GM21423 (cell line): ENCODE data around the gene ZNF892.
"Not testable (repeated sequence)": the region's sequence is repeated elsewhere in the genome, so short reads cannot be mapped to it uniquely, and the experiment has no call there.

ENCODE experiments used
- ATAC-seq: cut with Tn5 transposase; IDR thresholded peaks from one replicate; pipeline ENCODE4 v1.9.1; 2021; ENCODE audit warnings: mild to moderate bottlenecking, moderate library complexity; ENCODE audit not compliant: unreplicated experiment

ZNF892 gene

GRCh38 chr2:95207111-95207961 is at the start of gene ZNF892:
Gene ZNF892, plus strand, starts transcription at chr2:95207521. Its CDS starts 295 bp downstream, at chr2:95207816.
- ATAC-seq = peak; percentile 98

GRCh38 chr2:95158441-95158840 is 48.9 kb upstream of the ZNF892 start:
- no peak for ATAC-seq

DNA sequence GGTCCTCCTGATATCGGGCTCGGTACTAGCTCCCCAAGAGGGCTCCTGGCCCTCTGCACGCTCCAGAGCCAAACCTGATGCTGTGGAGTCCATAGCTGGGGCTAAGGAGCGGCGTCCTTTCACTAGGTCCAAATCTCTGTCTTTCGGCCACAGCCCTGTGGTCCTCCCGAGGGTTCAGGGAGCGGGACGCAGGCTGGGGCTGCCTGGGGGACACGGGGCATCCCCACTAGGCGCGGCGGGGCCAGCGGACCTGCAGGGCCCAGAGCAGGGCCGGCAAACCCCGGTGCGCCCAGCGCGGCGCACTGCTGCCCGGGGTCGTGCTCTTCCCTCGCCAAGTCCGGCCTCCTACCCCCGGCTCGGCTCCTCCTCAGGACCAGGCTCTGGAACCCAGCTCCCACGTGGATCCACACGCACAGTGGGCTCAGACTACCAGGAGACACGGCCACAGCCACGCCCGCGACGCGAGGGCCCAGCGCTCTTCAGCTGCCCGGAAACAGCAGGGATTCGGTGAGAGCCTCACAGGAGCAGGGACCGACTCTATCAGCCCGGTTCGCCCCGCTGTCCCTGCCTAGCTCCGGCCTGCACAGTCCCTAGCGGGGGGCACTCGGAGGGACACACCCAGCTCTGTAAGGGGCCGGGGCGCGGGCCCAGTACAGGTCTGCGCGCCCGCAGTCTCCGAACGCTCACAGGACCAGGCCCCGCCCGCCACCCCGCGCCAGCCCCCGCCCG is 48.3 kb upstream of the ZNF892 start:
- peak; percentile 37 for ATAC-seq

- ATAC-seq = peak; percentile 88
Observed at GRCh38 chr2:95159690-95160449, 47.5 kb upstream of the ZNF892 start, which contains the start of gene ZNF514. Gene ZNF514, minus strand, starts transcription at chr2:95159848. Its CDS starts 6,595 bp downstream, at chr2:95153253.

DNA sequence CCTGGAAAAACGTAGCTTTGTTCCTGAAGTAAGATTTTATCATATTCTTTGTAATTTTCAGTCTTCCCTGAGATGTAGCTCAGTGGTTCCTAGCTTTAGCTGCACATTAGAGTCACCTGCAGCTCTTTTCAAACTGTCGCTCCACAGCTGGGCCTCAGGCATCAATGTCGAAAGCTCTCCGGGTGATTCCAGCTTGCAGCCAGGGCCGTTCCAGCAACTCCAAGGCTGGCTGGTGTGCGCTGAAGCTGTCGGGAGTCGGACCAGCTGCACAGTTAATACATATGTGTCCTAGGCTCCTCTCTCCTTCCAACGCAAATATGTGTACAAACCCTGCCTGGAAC is 42.3 kb upstream of the ZNF892 start:
- peak; percentile 16 for ATAC-seq

- peak; percentile 94 for ATAC-seq
Observed at GRCh38 chr2:95165371-95166064, 41.8 kb upstream of the ZNF892 start, which contains the start of gene ZNF2. Gene ZNF2, plus strand, starts transcription at chr2:95165809. Its CDS starts 10,418 bp downstream, at chr2:95176227.

DNA sequence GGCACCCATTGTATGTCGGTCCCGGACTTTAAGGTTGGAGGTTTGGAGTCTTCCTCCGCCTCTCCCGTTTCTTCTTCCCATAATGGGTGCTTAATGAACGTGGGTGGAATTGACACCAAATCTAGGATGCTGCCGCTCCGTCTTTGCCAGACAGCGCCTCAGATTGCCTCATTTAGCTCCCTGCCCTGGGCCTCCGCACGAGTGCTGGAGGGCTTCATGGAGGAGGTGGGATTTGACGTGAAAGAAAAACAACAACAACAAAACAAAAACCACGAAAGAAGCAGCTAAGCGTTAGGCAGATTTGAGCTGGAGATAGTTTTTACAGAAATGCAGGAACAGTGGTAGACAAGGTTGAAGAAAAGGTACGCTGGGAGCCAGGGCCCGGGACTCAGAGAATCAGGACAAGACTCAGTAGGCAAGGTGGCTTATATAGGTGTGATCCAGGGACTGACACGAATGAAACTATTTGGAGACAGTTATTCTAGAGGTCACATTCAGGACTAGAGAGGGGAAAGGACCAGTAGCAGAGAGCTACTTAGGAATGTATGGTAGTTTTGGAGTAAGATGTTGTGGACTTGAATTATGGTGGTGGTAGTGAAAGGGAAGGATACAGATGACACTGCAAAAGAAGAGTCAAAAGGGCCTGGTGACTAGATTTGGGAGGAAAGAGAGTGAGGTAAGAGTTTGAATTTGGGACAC is 41.1 kb upstream of the ZNF892 start:
- ATAC-seq = no peak

GRCh38 chr2:95171902-95172301 is 35.4 kb upstream of the ZNF892 start:
- no peak for ATAC-seq

DNA sequence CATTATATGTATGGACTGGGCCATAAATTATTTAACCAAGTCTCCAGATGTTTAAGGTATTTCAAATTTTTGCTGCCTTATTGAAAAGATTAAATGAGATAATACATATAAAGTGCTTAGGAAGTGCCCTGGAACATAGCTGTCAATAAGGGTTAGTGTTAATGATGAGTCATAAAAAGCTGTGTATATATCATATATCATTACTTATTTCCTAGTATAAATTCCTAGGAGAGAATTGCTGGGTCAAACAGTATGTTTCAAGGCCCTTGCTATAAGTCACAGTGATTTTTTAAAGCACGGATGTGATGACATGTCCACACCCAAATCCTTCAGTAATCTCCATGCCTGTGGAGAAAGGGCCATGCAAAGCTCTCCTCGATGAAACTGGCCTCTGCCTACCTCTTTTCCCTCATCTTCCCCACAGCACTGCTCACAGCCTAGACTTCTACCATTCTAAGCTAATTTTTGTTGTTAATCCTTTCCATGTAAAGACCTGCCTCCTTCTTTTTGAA is 33.2 kb upstream of the ZNF892 start:
- ATAC-seq = no peak

DNA sequence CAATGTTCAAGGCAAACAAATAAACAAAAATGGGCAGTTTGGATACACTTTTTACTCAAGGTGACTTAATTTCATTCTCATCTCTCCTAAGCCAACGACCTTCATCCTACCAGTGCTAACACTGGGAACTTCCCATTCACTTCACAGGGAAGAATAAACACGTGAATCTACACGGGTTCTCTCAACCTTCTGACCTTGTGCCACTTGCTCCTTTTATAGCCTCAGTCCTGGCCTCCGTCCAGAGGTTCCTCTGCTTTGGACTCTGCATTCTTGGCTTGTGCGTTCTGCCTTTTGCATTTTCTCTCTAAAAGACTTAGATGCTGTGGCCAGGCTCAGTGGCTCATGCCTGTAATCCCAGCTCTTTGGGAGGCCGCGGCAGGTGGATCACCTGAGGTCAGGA is 27.9 kb upstream of the ZNF892 start:
- ATAC-seq = no peak

DNA sequence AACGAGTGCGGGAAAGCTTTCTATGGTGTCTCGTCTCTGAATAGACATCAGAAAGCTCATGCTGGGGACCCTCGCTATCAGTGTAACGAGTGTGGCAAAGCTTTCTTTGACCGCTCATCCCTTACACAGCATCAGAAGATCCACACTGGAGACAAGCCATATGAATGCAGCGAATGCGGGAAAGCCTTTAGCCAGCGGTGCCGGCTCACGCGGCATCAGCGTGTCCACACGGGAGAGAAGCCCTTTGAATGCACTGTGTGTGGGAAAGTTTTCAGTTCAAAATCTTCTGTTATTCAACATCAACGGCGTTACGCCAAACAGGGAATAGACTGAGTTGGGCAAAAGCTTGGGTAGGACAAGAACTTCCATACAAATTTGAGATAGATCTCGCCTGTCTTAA is 25.5 kb upstream of the ZNF892 start:
- no peak for ATAC-seq

DNA sequence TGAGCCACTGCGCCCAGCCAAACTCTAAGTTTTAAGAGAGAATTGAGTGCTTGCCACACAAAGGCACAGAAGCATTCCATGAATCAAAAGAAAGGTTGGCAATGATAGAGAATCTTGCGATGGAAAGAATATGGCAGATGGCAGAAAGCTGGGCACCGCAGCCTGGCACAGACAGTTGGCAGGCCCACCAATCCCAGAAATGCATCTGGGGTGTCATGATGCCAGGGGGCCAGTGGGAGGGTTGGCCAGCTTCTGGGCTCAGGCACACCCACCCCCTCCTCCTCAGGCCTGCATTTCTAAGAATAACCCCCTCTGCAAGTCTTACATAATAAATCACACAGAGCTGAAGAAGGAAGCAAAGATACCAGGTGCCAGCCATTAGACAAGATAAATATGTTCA is 22.1 kb upstream of the ZNF892 start:
- ATAC-seq = no peak

DNA sequence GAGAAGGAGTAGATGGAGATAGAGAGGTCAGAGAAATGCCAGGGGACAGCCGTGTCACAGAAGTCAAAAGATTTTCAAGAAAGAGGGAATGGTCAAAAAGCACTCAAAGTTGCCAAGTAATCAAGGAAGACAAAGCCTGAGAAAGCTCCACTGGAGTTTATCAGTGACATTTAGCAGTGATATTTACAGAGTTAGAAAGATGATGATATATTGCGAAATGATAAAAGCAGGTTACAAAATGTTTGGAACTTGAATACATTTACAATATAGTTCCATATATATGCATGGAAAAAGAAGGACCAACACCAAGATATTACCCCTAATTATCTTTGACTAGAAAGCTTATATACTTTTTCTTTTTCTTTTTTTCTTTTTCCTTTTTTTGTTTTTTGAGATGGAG is 21.3 kb upstream of the ZNF892 start:
- ATAC-seq = no peak

DNA sequence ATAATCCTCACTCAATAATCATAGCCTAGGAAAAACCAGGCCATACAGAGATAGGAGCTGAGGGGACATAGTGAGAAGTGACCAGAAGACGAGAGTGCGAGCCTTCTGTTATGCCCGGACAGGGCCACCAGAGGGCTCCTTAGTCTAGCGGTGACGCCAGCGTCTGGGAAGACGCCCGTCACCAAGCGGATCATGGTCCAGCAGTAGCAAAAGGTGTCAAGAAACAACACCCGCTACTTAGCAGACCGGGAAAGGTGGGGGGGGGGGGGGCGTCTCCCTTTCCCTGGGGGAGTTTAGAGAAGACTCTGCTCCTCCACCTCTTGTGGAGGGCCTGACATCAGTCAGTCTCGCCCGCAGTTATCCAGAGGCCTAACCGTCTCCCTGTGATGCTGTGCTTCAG is 14.4 kb upstream of the ZNF892 start:
- not testable (repeated sequence) for ATAC-seq

DNA sequence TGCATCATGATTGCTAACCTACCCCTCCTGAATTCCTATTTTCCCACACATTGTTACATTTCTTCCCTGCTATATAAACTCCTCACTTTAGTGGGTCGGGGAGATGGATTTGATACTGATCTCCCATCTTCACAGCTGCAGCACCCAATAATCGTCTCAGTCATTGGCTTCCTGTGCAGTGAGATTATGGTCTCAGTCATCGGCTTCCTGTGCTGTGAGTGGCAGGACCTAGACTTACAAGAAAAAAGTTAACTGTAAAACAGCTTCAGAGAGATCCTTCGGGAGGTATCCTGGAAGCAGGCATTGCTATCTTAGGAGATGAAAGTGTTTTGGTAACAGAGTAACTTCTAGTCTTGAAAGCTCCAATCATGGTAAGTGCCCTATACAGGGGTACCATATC is 3.4 kb upstream of the ZNF892 start:
- no peak for ATAC-seq

DNA sequence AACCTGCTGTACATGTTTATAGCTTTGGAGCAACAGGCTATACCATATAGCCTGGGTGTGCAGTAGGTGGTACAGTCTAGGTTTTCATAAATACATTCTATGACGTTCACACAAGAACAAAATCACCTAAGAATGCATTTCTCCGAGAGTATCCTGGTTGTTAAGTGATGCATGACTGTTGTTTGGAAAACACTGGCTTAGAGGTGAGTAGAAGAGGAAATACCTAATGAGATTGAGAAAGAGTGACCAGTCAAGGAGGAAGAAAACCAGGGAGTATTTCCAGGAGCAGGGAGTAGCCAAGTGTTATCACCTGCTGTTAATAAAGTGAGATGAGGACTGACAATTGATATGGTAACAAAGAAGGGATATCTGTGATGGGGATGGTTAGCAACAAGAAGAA is 2.9 kb upstream of the ZNF892 start:
- no peak for ATAC-seq

GRCh38 chr2:95206096-95206495 is 1.2 kb upstream of the ZNF892 start:
- no peak for ATAC-seq

GRCh38 chr2:95208106-95208505 is 785 bp downstream of the ZNF892 start:
- ATAC-seq = no peak

- no peak for ATAC-seq
Observed at GRCh38 chr2:95215018-95215612, 7.8 kb downstream of the ZNF892 start.

- ATAC-seq = no peak
Observed at GRCh38 chr2:95220449-95220848, 13.1 kb downstream of the ZNF892 start.
